Upper lobe of right lung (tissue), 1 donor: ENCODE results near the gene OSBPL2. TPM values are rescaled to one million over a fixed set of nuclear protein-coding genes. Genes with fewer than 3 reads are reported as not detected.

Experiments used
- ATAC-seq: fragments of 200-7000 bp; cut with Tn5 transposase; one replicate; pipeline ENCODE4 v1.9.1; 2020; ENCODE audit warnings: mild to moderate bottlenecking, moderate library complexity
- DNase-seq: peaks from one replicate; pipeline ENCODE4 v3.0.0-alpha.2; 2020
- H3K27ac ChIP-seq: fragments of 200-600 bp; one replicate; pipeline ENCODE4 v1.8.0; 2022
- H3K27me3 ChIP-seq: fragments of 200-600 bp; one replicate; pipeline ENCODE4 v1.8.0; 2022; ENCODE audit warnings: mild to moderate bottlenecking
- H3K36me3 ChIP-seq: fragments of 200-600 bp; one replicate; pipeline ENCODE4 v1.8.0; 2022
- H3K4me1 ChIP-seq: fragments of 200-600 bp; one replicate; pipeline ENCODE4 v1.8.0; 2022
- H3K4me3 ChIP-seq: fragments of 200-600 bp; one replicate; pipeline ENCODE4 v1.8.0; 2022; ENCODE audit warnings: mild to moderate bottlenecking
- H3K9me3 ChIP-seq: fragments of 200-600 bp; one replicate; pipeline ENCODE4 v1.8.0; 2022
- CTCF ChIP-seq: fragments of 200-600 bp; IDR thresholded peaks from one replicate; pipeline ENCODE4 v1.8.0; 2022; ENCODE audit warnings: antibody characterized with exemption
- intact Hi-C: fragments of 100-400 bp; cut with DNase I; formaldehyde crosslinking; loops from one replicate; pipeline ENCODE4 v1.11.0; 2022
- total RNA-seq: library from RNA; stranded (reverse); fragmentation: NEBNext Ultra II Directional; extraction: Animal tissue kit (Norgen Biotek cat#: 25700); gene quantifications from one replicate; pipeline ENCODE4 v1.2.1, GENCODE V29; 2021
- donor health status: DM: no; HTN: yes; CAD: no; lungs with severe emphysema.

Gene OSBPL2
- total RNA-seq, 1 donor from 2014 or later, result 52.3 TPM

- Histone ChIP-seq H3K9me3 (no peaks in the 10 kb centered on the region), H3K4me3 (no peak overlapping the region), H3K27me3 (no peaks in the 10 kb centered on the region), H3K27ac (no peak overlapping the region), H3K36me3 (peaks cover 61% of the 10 kb centered on the region), H3K4me1 (no peaks in the 10 kb centered on the region)
- ATAC-seq (no peak), DNase-seq (no peak)
- TF ChIP-seq CTCF, result no peak
- intact Hi-C loops, result no loop called here
These were observed 36.3 kb upstream of the OSBPL2 start for GRCh38 chr20:62202083-62202395.

GRCh38 chr20:62202676-62203377, 35.5 kb upstream of the OSBPL2 start:
- Histone ChIP-seq H3K27me3 (no peaks in the 10 kb centered on the region), H3K9me3 (no peaks in the 10 kb centered on the region), H3K36me3 (peaks cover 53% of the 10 kb centered on the region), H3K4me1 (no peaks in the 10 kb centered on the region), H3K4me3 (no peak overlapping the region), H3K27ac (no peak overlapping the region)
- no peak for DNase-seq
- intact Hi-C loops, result no loop called here
- no peak for TF ChIP-seq CTCF
- ATAC-seq, result no peak

DNA sequence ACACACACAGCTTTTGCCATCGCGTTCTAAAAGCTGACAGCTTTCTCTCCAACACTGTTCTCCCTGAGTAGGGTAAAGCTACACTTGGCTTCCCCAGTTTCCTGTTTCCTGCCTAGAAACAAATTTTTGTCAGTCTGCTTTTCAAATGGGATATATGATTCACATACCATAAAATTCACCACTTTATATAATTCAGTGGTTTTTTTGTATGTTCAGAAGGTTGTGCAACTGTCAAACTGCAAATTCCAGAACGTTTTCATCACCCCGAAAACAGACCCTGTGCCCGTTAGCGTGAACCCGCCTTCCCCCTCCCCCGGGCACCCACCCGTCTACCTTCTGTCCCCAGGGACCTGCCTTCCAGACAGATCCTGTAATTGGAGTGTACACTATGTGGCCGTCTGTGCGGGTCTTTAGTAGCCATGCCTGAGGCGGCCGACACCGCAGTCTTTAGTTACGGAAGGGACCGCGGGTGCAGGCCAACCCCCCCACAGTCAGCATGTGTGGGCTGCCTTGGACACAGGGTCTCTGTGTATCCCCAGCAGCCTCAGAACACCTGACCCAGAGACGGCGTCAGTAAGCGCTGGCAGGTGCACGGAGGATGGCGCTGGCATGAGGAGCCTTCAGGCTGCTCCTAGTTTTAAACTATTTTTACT, 34.8 kb upstream of the OSBPL2 start:
- TF ChIP-seq CTCF, result no peak
- intact Hi-C loops, result no loop called here
- no peak for DNase-seq
- Histone ChIP-seq H3K27ac (no peak overlapping the region), H3K36me3 (peaks cover 46% of the 10 kb centered on the region), H3K27me3 (no peaks in the 10 kb centered on the region), H3K9me3 (no peaks in the 10 kb centered on the region), H3K4me1 (no peaks in the 10 kb centered on the region), H3K4me3 (no peak overlapping the region)
- ATAC-seq, result no peak

DNA sequence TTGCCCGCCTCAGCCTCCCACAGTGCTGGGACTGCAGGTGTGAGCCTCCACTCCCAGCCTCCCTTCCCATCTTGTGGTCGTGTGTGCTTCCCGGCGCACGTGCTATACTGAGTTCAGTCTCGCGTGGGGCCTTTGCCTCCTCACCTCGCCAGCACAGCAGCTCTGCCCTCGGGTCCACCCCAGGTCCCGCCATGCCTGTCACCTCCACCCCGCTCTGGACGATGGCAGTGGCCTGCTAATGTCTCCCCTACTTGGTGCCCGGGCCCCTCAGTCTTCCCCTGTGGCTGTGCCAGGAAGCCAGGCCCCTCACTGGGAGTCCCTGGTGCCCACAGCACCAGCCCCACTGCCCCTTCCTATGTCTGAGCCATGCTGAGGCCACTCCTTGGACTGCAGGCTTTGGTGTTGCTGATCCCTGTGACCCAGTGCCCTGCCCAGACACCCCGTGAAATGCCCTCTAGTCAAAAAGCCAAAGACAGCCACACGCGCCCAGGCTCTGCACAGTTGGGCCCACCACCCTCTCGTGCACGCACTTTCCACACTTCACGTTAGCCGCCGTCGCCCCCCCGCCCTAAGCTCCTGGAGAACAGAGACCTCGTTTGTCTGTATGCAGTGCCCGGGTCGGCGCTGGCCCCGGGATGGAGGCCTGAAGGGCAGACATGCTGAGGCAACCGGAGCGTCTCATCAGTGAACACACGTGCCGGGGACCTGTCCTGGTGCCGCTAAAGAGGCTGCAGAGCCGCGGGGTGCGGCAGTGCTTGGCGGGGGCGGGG, 32.5 kb upstream of the OSBPL2 start:
- Histone ChIP-seq H3K27me3 (peaks cover 7% of the 10 kb centered on the region), H3K4me1 (no peaks in the 10 kb centered on the region), H3K4me3 (no peak overlapping the region), H3K27ac (no peak overlapping the region), H3K36me3 (peaks cover 23% of the 10 kb centered on the region), H3K9me3 (no peaks in the 10 kb centered on the region)
- ATAC-seq (no peak), DNase-seq (no peak)
- no peak for TF ChIP-seq CTCF
- intact Hi-C loops, result no loop called here

DNA sequence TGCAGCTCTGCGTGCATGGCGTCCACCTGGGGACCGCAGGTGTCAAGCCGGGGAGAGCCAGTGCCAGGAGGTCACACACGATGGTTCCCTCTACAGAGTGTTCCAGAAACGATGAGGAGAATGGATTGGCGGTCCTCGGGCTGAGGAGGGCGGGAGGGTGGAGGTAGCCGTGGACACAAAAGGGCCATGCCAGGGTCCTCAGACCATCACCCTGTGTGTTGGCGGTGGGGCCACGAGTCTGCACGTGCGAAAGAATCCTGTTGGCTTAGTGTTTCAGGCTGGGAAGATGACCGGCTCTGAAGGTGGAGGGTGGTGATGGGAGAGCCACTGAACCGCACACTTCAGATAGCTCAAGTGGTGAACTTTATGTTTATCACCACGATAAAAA, 31.9 kb upstream of the OSBPL2 start:
- no peak overlapping the region for H3K27ac ChIP-seq
- no peak overlapping the region for H3K4me3 ChIP-seq
- peaks cover 17% of the 10 kb centered on the region for H3K36me3 ChIP-seq
- H3K9me3 ChIP-seq, result no peaks in the 10 kb centered on the region
- no peak for TF ChIP-seq CTCF
- ATAC-seq, result no peak
- DNase-seq, result no peak
- intact Hi-C loops, result no loop called here
- no peaks in the 10 kb centered on the region for H3K4me1 ChIP-seq
- peaks cover 13% of the 10 kb centered on the region for H3K27me3 ChIP-seq
